Measurements from ENCODE around the gene GPC1.

The GPC1 gene

GRCh38 chr2:240467659-240468302 is 32.3 kb downstream of the GPC1 start:
- H3K4me3 ChIP-seq (ENCODE audit: control insufficient read depth, low read depth, low read length), result no peak overlapping the region
- no peak for DNase-seq (ENCODE audit: low read depth)

GRCh38 chr2:240468303-240469238 is 33.1 kb downstream of the GPC1 start:
- TF ChIP-seq CTCF (IDR thresholded peaks at IDR 0.05; ENCODE audit: control insufficient read depth, insufficient read depth, low read depth, low read length, missing control alignments), result no peak
- DNase-seq (ENCODE audit: low read depth), result no peak
- no peak overlapping the region for H3K4me3 ChIP-seq (ENCODE audit: control insufficient read depth, low read depth, low read length)

More at GRCh38 chr2:240467659-240468302, 32.3 kb downstream of the GPC1 start:
- no peak for TF ChIP-seq CTCF (IDR thresholded peaks at IDR 0.05; ENCODE audit: control insufficient read depth, insufficient read depth, low read depth, low read length, missing control alignments)

GRCh38 chr2:240469239-240469636 is 33.8 kb downstream of the GPC1 start:
- no peak for DNase-seq (ENCODE audit: low read depth)
- TF ChIP-seq CTCF (IDR thresholded peaks at IDR 0.05; ENCODE audit: control insufficient read depth, insufficient read depth, low read depth, low read length, missing control alignments), result no peak

GRCh38 chr2:240469740-240470139 is 34.3 kb downstream of the GPC1 start:
- no peak for DNase-seq (ENCODE audit: low read depth)
- no peak overlapping the region for H3K4me3 ChIP-seq (ENCODE audit: control insufficient read depth, low read depth, low read length)
- no peak for TF ChIP-seq CTCF (IDR thresholded peaks at IDR 0.05; ENCODE audit: control insufficient read depth, insufficient read depth, low read depth, low read length, missing control alignments)

More at GRCh38 chr2:240469239-240469636, 33.8 kb downstream of the GPC1 start:
- H3K4me3 ChIP-seq (ENCODE audit: control insufficient read depth, low read depth, low read length), result no peak overlapping the region

GRCh38 chr2:240472078-240472790 is 36.8 kb downstream of the GPC1 start:
- H3K4me3 ChIP-seq (ENCODE audit: control insufficient read depth, low read depth, low read length), result no peak overlapping the region
- no peak for DNase-seq (ENCODE audit: low read depth)
- no peak for TF ChIP-seq CTCF (IDR thresholded peaks at IDR 0.05; ENCODE audit: control insufficient read depth, insufficient read depth, low read depth, low read length, missing control alignments)

GRCh38 chr2:240473211-240473610 is 37.7 kb downstream of the GPC1 start:
- DNase-seq (ENCODE audit: low read depth), result no peak
- no peak for TF ChIP-seq CTCF (IDR thresholded peaks at IDR 0.05; ENCODE audit: control insufficient read depth, insufficient read depth, low read depth, low read length, missing control alignments)
- no peak overlapping the region for H3K4me3 ChIP-seq (ENCODE audit: control insufficient read depth, low read depth, low read length)
